Esophagus muscularis mucosa (tissue), 4 donors: ENCODE results near the gene RPS6KA2. TPM values are rescaled to one million over a fixed set of nuclear protein-coding genes. Genes with fewer than 3 reads are reported as not detected.
A peak's percentile ranks its signal among the peaks of the same experiment; 100 is the strongest.

Experiments
- DNase-seq: peaks from one replicate; pipeline ENCODE4 v3.0.0-alpha.2; 2017; ENCODE audit errors: extremely low spot score
- H3K27ac ChIP-seq, 4 donors: fragments of 200-600 bp; sonication (generic); replicated peaks in 1 of 4; 1 replicate in 3 of 4; 2 replicates in 1 of 4; pipeline ENCODE4 v1.5.1; 2016 to 2019; ENCODE audit warnings: mild to moderate bottlenecking in 1 of 4
- H3K27me3 ChIP-seq, 4 donors: fragments of 200-600 bp; sonication (generic); one replicate each; pipeline versions ENCODE4 v1.5.1 to v1.6.0; 2016 to 2019
- H3K36me3 ChIP-seq, 4 donors: fragments of 200-600 bp; sonication (generic); one replicate each; pipeline ENCODE4 v1.5.1; 2016 to 2019
- H3K4me1 ChIP-seq, 4 donors: fragments of 200-600 bp; sonication (generic); one replicate each; pipeline ENCODE4 v1.5.1; 2016 to 2019
- H3K4me3 ChIP-seq, 4 donors: fragments of 200-600 bp; sonication (generic); 1 replicate in 2 of 4; 2 replicates in 2 of 4; pipeline ENCODE4 v1.5.1; 2016 to 2019; ENCODE audit warnings: mild to moderate bottlenecking in 4 of 4, moderate library complexity in 1 of 4
- H3K9me3 ChIP-seq, 4 donors: fragments of 200-600 bp; sonication (generic); 1 replicate in 3 of 4; 2 replicates in 1 of 4; pipeline ENCODE4 v1.5.1; 2016 to 2019
- CTCF ChIP-seq, 3 experiments: fragments of 200-600 bp in 2 of 3; fragments of 450-650 bp in 1 of 3; sonication (generic) in 2 of 3; IDR thresholded peaks; one replicate each; pipeline ENCODE4 v1.5.1; 2017 to 2019; ENCODE audit warnings: antibody characterized with exemption in 3 of 3, mild to moderate bottlenecking in 2 of 3, moderate library complexity in 1 of 3
- EP300 ChIP-seq: sonication (generic); formaldehyde crosslinking; IDR thresholded peaks from one replicate; pipeline ENCODE4 v1.6.1; 2017; ENCODE audit warnings: antibody characterized with exemption
- POLR2A ChIP-seq: fragments of 450-650 bp; IDR thresholded peaks from one replicate; pipeline ENCODE4 v1.6.1; 2017; ENCODE audit warnings: antibody characterized with exemption, moderate library complexity, mild to moderate bottlenecking, low read depth
- POLR2AphosphoS5 ChIP-seq, 2 donors: sonication (generic); formaldehyde crosslinking; IDR thresholded peaks; one replicate each; pipeline ENCODE4 v1.6.1; 2017; ENCODE audit warnings: antibody characterized with exemption in 2 of 2
- WGBS: methylation state at CpG from one replicate; pipeline ENCODE4 v1.1.5; 2018; 5-methylcytosine and 5-hydroxymethylcytosine counted together
- intact Hi-C: fragments of 100-400 bp; cut with DNase I; formaldehyde crosslinking; loops from one replicate; pipeline ENCODE4 v1.15.1; 2023
- total RNA-seq, 4 donors: library from RNA; depleted of rRNA; stranded (reverse); fragments of >200 nt; gene quantifications; one replicate each; pipeline versions ENCODE4 v1.1.0 to v1.2.1, GENCODE V29; 2016

Gene RPS6KA2
- total RNA-seq, 4 donors from 2014 or later = 83.9 to 126 (median 112) TPM

DNA sequence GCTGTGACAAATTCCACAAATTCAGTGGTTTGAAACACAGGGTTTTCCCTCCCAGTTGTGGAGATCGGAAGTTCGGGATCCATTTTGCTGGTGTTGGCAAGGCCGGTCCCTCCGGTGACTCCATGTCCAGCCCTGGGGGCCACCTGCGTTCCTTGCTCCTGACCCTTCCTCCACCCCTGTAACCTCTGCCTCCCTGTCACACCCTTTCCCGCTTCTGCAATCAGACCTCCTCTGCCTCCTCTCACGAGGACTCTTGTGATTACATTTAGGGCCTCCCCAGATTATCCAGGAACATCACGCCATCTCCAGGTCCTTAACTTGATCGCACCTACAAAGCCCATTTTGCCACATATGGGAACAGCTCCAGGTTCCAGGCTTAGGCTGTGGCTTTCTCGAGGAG, 12.5 kb downstream of the RPS6KA2 start:
- H3K9me3 ChIP-seq = no peaks in the 10 kb centered on the region
- no peak overlapping the region for H3K4me3 ChIP-seq
- TF ChIP-seq EP300 = no peak
- no peak for TF ChIP-seq POLR2A
- TF ChIP-seq POLR2AphosphoS5 (IDR thresholded peaks at IDR 0.05) = no peak
- no peak for TF ChIP-seq CTCF (IDR thresholded peaks at IDR 0.05)
- 91% methylated on average over 10 of the region's 10 CpGs for WGBS
- peaks cover 0 to 14% (median 10%) of the 10 kb centered on the region in 4 donors for H3K36me3 ChIP-seq
- DNase-seq = no peak
- intact Hi-C loops = no loop called here
- no peaks in the 10 kb centered on the region for H3K27me3 ChIP-seq
- peaks cover 42 to 65% (median 64%) of the 10 kb centered on the region in 4 donors for H3K4me1 ChIP-seq
- peak overlapping the region; percentile 59 to 74 (median 66) for H3K27ac ChIP-seq

- WGBS = 94% methylated on average over 11 of the region's 12 CpGs
- DNase-seq = no peak
- peaks cover 0 to 14% (median 10%) of the 10 kb centered on the region in 4 donors for H3K36me3 ChIP-seq
- intact Hi-C loops = no loop called here
- peak overlapping the region; percentile 59 to 74 (median 66) for H3K27ac ChIP-seq
- TF ChIP-seq POLR2AphosphoS5 (IDR thresholded peaks at IDR 0.05) (no peak), POLR2A (no peak), EP300 (no peak), CTCF (IDR thresholded peaks at IDR 0.05) (no peak)
- H3K9me3 ChIP-seq = no peaks in the 10 kb centered on the region
- H3K4me3 ChIP-seq = no peak overlapping the region
- peaks cover 38 to 65% (median 62%) of the 10 kb centered on the region in 4 donors for H3K4me1 ChIP-seq
- no peaks in the 10 kb centered on the region for H3K27me3 ChIP-seq
These were observed 12.9 kb downstream of the RPS6KA2 start for GRCh38 chr6:166614171-166614583.

DNA sequence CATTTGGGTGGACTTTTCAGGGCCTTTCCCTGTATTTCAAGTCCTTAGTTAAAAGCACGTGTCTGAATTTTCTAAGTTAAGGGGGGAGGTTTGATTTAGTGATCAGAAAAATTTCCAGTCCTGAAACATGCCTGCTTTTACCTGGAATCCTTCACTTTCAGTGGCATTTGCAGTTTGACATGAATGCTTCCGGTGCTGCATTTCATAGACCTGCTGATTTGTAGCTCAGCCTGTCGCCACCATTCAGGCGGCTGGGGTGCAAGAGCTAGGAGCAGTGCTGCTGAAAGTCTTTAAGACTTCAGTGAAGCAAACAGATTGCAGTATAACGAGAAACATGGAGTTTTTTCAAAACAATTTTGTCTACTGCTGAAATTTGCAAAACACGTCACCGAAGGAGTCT, 14.0 kb downstream of the RPS6KA2 start:
- H3K27ac ChIP-seq = peak overlapping the region in 1 of 4 donors; percentile 17
- DNase-seq = no peak
- no peaks in the 10 kb centered on the region for H3K9me3 ChIP-seq
- peaks cover 0 to 4% (median 3%) of the 10 kb centered on the region in 4 donors for H3K36me3 ChIP-seq
- no peak overlapping the region for H3K4me3 ChIP-seq
- H3K27me3 ChIP-seq = no peaks in the 10 kb centered on the region
- intact Hi-C loops = no loop called here
- H3K4me1 ChIP-seq = peaks cover 34 to 64% (median 58%) of the 10 kb centered on the region in 4 donors
- WGBS = 85% methylated on average over 7 of the region's 7 CpGs
- TF ChIP-seq CTCF (IDR thresholded peaks at IDR 0.05) = no peak
- TF ChIP-seq POLR2A = no peak
- no peak for TF ChIP-seq EP300
- no peak for TF ChIP-seq POLR2AphosphoS5 (IDR thresholded peaks at IDR 0.05)

GRCh38 chr6:166612471-166612881, 14.6 kb downstream of the RPS6KA2 start:
- Histone ChIP-seq H3K4me3 (no peak overlapping the region), H3K36me3 (peaks cover 0 to 3% (median 0%) of the 10 kb centered on the region in 4 donors), H3K9me3 (no peaks in the 10 kb centered on the region), H3K27ac (peak overlapping the region in 1 of 4 donors; percentile 17), H3K27me3 (no peaks in the 10 kb centered on the region), H3K4me1 (peaks cover 34 to 59% (median 58%) of the 10 kb centered on the region in 4 donors)
- intact Hi-C loops = no loop called here
- 66% methylated on average over 11 of the region's 11 CpGs for WGBS
- DNase-seq = no peak
- TF ChIP-seq EP300 (no peak), CTCF (IDR thresholded peaks at IDR 0.05) (no peak), POLR2A (no peak), POLR2AphosphoS5 (IDR thresholded peaks at IDR 0.05) (no peak)

DNA sequence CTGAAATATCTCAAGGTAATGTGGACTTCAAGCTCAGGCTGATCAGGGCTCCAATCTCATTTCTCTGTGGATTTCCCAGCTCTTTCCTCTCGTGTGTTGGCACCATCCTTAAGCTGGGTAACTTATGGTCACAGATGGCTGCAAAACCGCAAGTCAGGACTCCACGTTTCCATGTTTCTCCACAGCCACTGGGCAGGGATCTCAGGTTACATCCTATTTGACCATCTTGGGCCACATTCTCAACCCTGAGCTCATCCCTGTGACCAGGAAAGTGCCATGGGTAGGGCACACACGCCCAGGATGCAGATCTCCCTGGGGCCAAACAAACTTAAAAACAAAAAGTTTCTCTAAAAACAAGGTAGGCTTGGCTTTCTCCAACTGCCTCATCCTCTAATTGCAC, 15.4 kb downstream of the RPS6KA2 start:
- Histone ChIP-seq H3K4me1 (peaks cover 34 to 57% (median 55%) of the 10 kb centered on the region in 4 donors), H3K27me3 (no peaks in the 10 kb centered on the region), H3K36me3 (peaks cover 0 to 2% (median 0%) of the 10 kb centered on the region in 4 donors), H3K27ac (no peak overlapping the region), H3K4me3 (no peak overlapping the region), H3K9me3 (no peaks in the 10 kb centered on the region)
- no peak for DNase-seq
- TF ChIP-seq CTCF (IDR thresholded peaks at IDR 0.05) = no peak
- no peak for TF ChIP-seq EP300
- TF ChIP-seq POLR2AphosphoS5 (IDR thresholded peaks at IDR 0.05) = no peak
- intact Hi-C loops = no loop called here
- 90% methylated on average over 4 of the region's 4 CpGs for WGBS
